ENCODE results near the gene NOP14.

GRCh38 chr4:2950221-2950989 is 12.8 kb downstream of the NOP14 start:
- TF ChIP-seq TBP (IDR thresholded peaks at IDR 0.05; ENCODE audit: low read depth, low read length): no peak
- TF ChIP-seq TAF7 (optimal IDR thresholded peaks at IDR 0.05; ENCODE audit: borderline replicate concordance, low read depth, low read length): no peak
- no peak for TF ChIP-seq CTCF (IDR thresholded peaks at IDR 0.05; ENCODE audit: control extremely low read depth in 1 of 3, insufficient read depth in 1 of 3, low read depth in 1 of 3, low read length in 3 of 3)
- no peak for TF ChIP-seq KDM1A (IDR thresholded peaks at IDR 0.05; ENCODE audit: borderline replicate concordance, low read length)
- TF ChIP-seq PHF8 (conservative IDR thresholded peaks at IDR 0.05; ENCODE audit: low read depth, low read length): no peak
